HCT116 (cell line): ENCODE data around the gene EIF4G2. TPM values are rescaled to one million over a fixed set of nuclear protein-coding genes. Genes with fewer than 3 reads are reported as not detected.

ENCODE experiments used
- ATAC-seq: fragments of 200-7000 bp; cut with Tn5 transposase; 2 replicates; pipeline ENCODE4 v1.9.1; 2020; ENCODE audit warnings: mild to moderate bottlenecking, moderate library complexity
- BruUV-seq: library from RNA; stranded (reverse); fragments of 400-500 nt; replicated peaks from 2 replicates; lab custom pipeline; 2021; lab: Mats Ljungman, UMichigan
- CTCF ChIA-PET: fragments of 300-600 bp; sonication (Branson Sonifier 250); formaldehyde crosslinking; loops from one replicate; lab custom pipeline; 2021; ENCODE audit warnings: antibody characterized with exemption; lab: Charles Lee
- POLR2A ChIA-PET: fragments of 300-600, 350-600 bp; sonication (Branson Sonifier 250); formaldehyde crosslinking; loops from one replicate; lab custom pipeline; 2021; ENCODE audit warnings: antibody characterized with exemption; lab: Charles Lee
- RAD21 ChIA-PET, 2 experiments: fragments of 300-600 bp; sonication (Branson Sonifier 250); formaldehyde crosslinking; loops; one replicate each; lab custom pipeline; 2023; ENCODE audit warnings: low total read pairs in 2 of 2; ENCODE audit not compliant: uncharacterized antibody in 2 of 2, unreplicated experiment in 2 of 2, low non-redundant PET in 1 of 2; lab: Charles Lee
- DNase-seq: peaks from one replicate; pipeline ENCODE4 v3.0.0-alpha.2; 2010; ENCODE audit warnings: low read depth, low spot score
- H2AFZ ChIP-seq: fragments of 200-600 bp; shearing (Covaris generic), sonication (generic); 2 replicates; pipeline ENCODE4 v1.6.1; 2017; ENCODE audit warnings: low read depth, mixed run types, mixed read lengths, antibody characterized with exemption, low read length; ENCODE audit not compliant: poor library complexity, severe bottlenecking
- H3K27ac ChIP-seq: 2 replicates; pipeline ENCODE4 v1.5.1; 2012; ENCODE audit warnings: low read depth, low read length
- H3K27me3 ChIP-seq: fragments of 200-600 bp; sonication (generic); 2 replicates; pipeline ENCODE4 v1.6.1; 2016; ENCODE audit warnings: mixed run types, low read length, mixed read lengths; ENCODE audit not compliant: insufficient read depth
- H3K36me3 ChIP-seq, 2 experiments: fragments of 200-500 bp in 1 of 2; fragments of 200-600 bp in 1 of 2; sonication (Bioruptor generic) in 1 of 2; sonication (generic) in 1 of 2; 2 replicates each; pipeline versions ENCODE4 v1.5.1 to v1.6.1; 2014 to 2016; ENCODE audit warnings: low read length in 2 of 2, inconsistent platforms in 1 of 2, mixed read lengths in 1 of 2, mixed run types in 1 of 2; ENCODE audit not compliant: insufficient read depth in 2 of 2, control insufficient read depth in 1 of 2
- H3K4me1 ChIP-seq, 2 experiments: fragments of 200-600 bp in 1 of 2; sonication (generic) in 1 of 2; 2 replicates each; pipeline versions ENCODE4 v1.5.1 to v1.6.1; 2012 to 2017; ENCODE audit warnings: low read length in 2 of 2, inconsistent platforms in 1 of 2, mild to moderate bottlenecking in 1 of 2, mixed read lengths in 1 of 2, mixed run types in 1 of 2, moderate library complexity in 1 of 2; ENCODE audit not compliant: insufficient read depth in 2 of 2, control insufficient read depth in 1 of 2
- H3K4me2 ChIP-seq: fragments of 200-600 bp; sonication (generic); 2 replicates; pipeline ENCODE4 v1.6.1; 2017; ENCODE audit warnings: mixed run types, low read length, mixed read lengths
- H3K4me3 ChIP-seq, 2 experiments: fragments of 200-600 bp in 1 of 2; sonication (generic) in 1 of 2; replicated peaks in 1 of 2; 2 replicates each; pipeline ENCODE4 v1.5.1; 2011 to 2016; ENCODE audit warnings: low read length in 2 of 2, control low read depth in 1 of 2, low read depth in 1 of 2, mild to moderate bottlenecking in 1 of 2, mixed read lengths in 1 of 2, mixed run types in 1 of 2
- H3K79me2 ChIP-seq: fragments of 200-600 bp; sonication (generic); 2 replicates; pipeline ENCODE4 v1.6.1; 2017; ENCODE audit warnings: mild to moderate bottlenecking, mixed run types, low read length, moderate library complexity, mixed read lengths; ENCODE audit not compliant: insufficient read depth
- H3K9ac ChIP-seq: fragments of 200-600 bp; sonication (generic); 2 replicates; pipeline ENCODE4 v1.6.1; 2016; ENCODE audit warnings: low read length, mixed read lengths
- H3K9me2 ChIP-seq: fragments of 200-600 bp; sonication (generic), shearing (Covaris generic); 2 replicates; pipeline ENCODE4 v1.6.1; 2017; ENCODE audit warnings: mixed run types, mild to moderate bottlenecking, moderate library complexity; ENCODE audit not compliant: insufficient read depth
- H3K9me3 ChIP-seq, 2 experiments: fragments of 200-500 bp in 1 of 2; fragments of 200-600 bp in 1 of 2; sonication (Bioruptor generic) in 1 of 2; sonication (generic) in 1 of 2; 2 replicates each; pipeline ENCODE4 v1.6.1; 2014 to 2017; ENCODE audit warnings: low read length in 2 of 2, mixed read lengths in 2 of 2, inconsistent platforms in 1 of 2, low read depth in 1 of 2, mild to moderate bottlenecking in 1 of 2, mixed run types in 1 of 2, moderate library complexity in 1 of 2; ENCODE audit not compliant: control insufficient read depth in 1 of 2, insufficient read depth in 1 of 2
- H4K20me1 ChIP-seq: fragments of 200-600 bp; sonication (generic), shearing (Covaris generic); 2 replicates; pipeline ENCODE4 v1.6.1; 2017; ENCODE audit warnings: mixed run types, mild to moderate bottlenecking, moderate library complexity; ENCODE audit not compliant: insufficient read depth
- EGR1 ChIP-seq: IDR thresholded peaks from 2 replicates; pipeline ENCODE4 v1.6.1; 2012; ENCODE audit warnings: low read depth
- ELF1 ChIP-seq: IDR thresholded peaks from 2 replicates; pipeline ENCODE4 v1.6.1; 2012; ENCODE audit warnings: low read depth, borderline replicate concordance
- POLR2A ChIP-seq: IDR thresholded peaks from 2 replicates; pipeline ENCODE4 v1.7.0; 2011; ENCODE audit warnings: borderline replicate concordance; ENCODE audit not compliant: insufficient read depth, insufficient read length; ENCODE audit errors: extremely low read depth
- REST ChIP-seq: IDR thresholded peaks from 2 replicates; pipeline ENCODE4 v1.6.1; 2012; ENCODE audit warnings: low read depth
- SIN3A ChIP-seq: IDR thresholded peaks from 2 replicates; pipeline ENCODE4 v1.6.1; 2012; ENCODE audit warnings: low read depth
- intact Hi-C: fragments of 100-400 bp; cut with micrococcal nuclease; formaldehyde crosslinking; loops from 2 replicates; pipeline ENCODE4 v1.10.0; 2022
- total RNA-seq: library from RNA; stranded (reverse); gene quantifications from one replicate; pipeline ENCODE4 v1.2.1, GENCODE V29; 2021; ENCODE audit not compliant: unreplicated experiment
- TF ChIP-seq, protein P1 (sequence below), 3 experiments: fragments of 200-600 bp in 1 of 3; sonication (generic) in 1 of 3; IDR thresholded peaks in 2 of 3; conservative IDR thresholded peaks in 1 of 3; 2 replicates each; pipeline ENCODE4 v1.5.1; 2012 to 2017; ENCODE audit warnings: low read depth in 2 of 3, low read length in 2 of 3, antibody characterized with exemption in 1 of 3, borderline replicate concordance in 1 of 3, control low read depth in 1 of 3, mild to moderate bottlenecking in 1 of 3, mixed read lengths in 1 of 3, mixed run types in 1 of 3, moderate library complexity in 1 of 3; ENCODE audit not compliant: insufficient read depth in 1 of 3

The EIF4G2 gene
- total RNA-seq, 1 experiment from 2014 or later, result 888 TPM

- H3K79me2 ChIP-seq, result peaks cover 53% of the 10 kb centered on the region
- ATAC-seq, result no peak
- intact Hi-C loops, result loop anchor here (5.0 kb wide), 1 partner anchor 77 kb away; no protein-coding TSS in a partner anchor
- no peaks in the 10 kb centered on the region for H3K27me3 ChIP-seq
- H4K20me1 ChIP-seq, result no peaks in the 10 kb centered on the region
- H3K4me3 ChIP-seq, result no peak overlapping the region
- no peak overlapping the region for H3K4me2 ChIP-seq
- RAD21 ChIA-PET, result no interaction called here
- no peak for DNase-seq
- BruUV-seq, result no TSS peak
- peaks cover 22 to 34% of the 10 kb centered on the region in 2 experiments for H3K36me3 ChIP-seq
- TF ChIP-seq EGR1, result no peak
- TF ChIP-seq, protein P1, sequence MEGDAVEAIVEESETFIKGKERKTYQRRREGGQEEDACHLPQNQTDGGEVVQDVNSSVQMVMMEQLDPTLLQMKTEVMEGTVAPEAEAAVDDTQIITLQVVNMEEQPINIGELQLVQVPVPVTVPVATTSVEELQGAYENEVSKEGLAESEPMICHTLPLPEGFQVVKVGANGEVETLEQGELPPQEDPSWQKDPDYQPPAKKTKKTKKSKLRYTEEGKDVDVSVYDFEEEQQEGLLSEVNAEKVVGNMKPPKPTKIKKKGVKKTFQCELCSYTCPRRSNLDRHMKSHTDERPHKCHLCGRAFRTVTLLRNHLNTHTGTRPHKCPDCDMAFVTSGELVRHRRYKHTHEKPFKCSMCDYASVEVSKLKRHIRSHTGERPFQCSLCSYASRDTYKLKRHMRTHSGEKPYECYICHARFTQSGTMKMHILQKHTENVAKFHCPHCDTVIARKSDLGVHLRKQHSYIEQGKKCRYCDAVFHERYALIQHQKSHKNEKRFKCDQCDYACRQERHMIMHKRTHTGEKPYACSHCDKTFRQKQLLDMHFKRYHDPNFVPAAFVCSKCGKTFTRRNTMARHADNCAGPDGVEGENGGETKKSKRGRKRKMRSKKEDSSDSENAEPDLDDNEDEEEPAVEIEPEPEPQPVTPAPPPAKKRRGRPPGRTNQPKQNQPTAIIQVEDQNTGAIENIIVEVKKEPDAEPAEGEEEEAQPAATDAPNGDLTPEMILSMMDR (IDR thresholded peaks at IDR 0.05 in 2 of 3, conservative IDR thresholded peaks at IDR 0.05 in 1 of 3; ENCODE audit: borderline replicate concordance in 1 of 3, insufficient read depth in 1 of 3, low read depth in 2 of 3, low read length in 2 of 3), result no peak
- no peak for TF ChIP-seq SIN3A
- TF ChIP-seq POLR2A, result no peak
- no peak for TF ChIP-seq ELF1
- TF ChIP-seq REST, result no peak
- no peaks in the 10 kb centered on the region for H3K9me3 ChIP-seq
- CTCF ChIA-PET, result no interaction called here
- H3K9ac ChIP-seq, result no peak overlapping the region
- H3K4me1 ChIP-seq, result peaks cover 0 to 21% of the 10 kb centered on the region in 2 experiments; a peak in 2 of 4 replicates
- POLR2A ChIA-PET, result no interaction called here
- H3K27ac ChIP-seq, result no peak overlapping the region
- no peak overlapping the region for H2AFZ ChIP-seq
- H3K9me2 ChIP-seq, result no peaks in the 10 kb centered on the region
Measured at GRCh38 chr11:10855295-10855694, 46.6 kb upstream of the EIF4G2 start.
